CD14-positive monocyte (primary cell): ENCODE measurements around the gene RUNX2. TPM values are rescaled to one million over a fixed set of nuclear protein-coding genes. Genes with fewer than 3 reads are reported as not detected.

Experiments used
- DNase-seq, 3 donors: peaks; one replicate each; pipeline ENCODE4 v3.0.0-alpha.2; 2011 to 2022
- H2AFZ ChIP-seq: 2 replicates; pipeline ENCODE4 v1.6.0; 2012; ENCODE audit warnings: mild to moderate bottlenecking, low read depth, low read length, inconsistent platforms; ENCODE audit not compliant: insufficient read depth, poor library complexity, severe bottlenecking
- H3K27ac ChIP-seq, 2 donors: 1 replicate in 1 of 2; 2 replicates in 1 of 2; pipeline ENCODE4 v1.5.1; 2012 to 2013; ENCODE audit warnings: low read length in 2 of 2, control low read depth in 1 of 2, inconsistent platforms in 1 of 2, low read depth in 1 of 2, mild to moderate bottlenecking in 1 of 2
- H3K27me3 ChIP-seq, 2 donors: one replicate each; pipeline versions ENCODE4 v1.6.0 to v1.6.1; 2011 to 2013; ENCODE audit warnings: low read length in 2 of 2; ENCODE audit not compliant: control insufficient read depth in 2 of 2, insufficient read depth in 2 of 2
- H3K36me3 ChIP-seq, 2 donors: replicated peaks in 1 of 2; 1 replicate in 1 of 2; 2 replicates in 1 of 2; pipeline versions ENCODE4 v1.5.1 to v1.6.1; 2012 to 2013; ENCODE audit warnings: low read length in 2 of 2, control low read depth in 1 of 2, inconsistent platforms in 1 of 2, mild to moderate bottlenecking in 1 of 2; ENCODE audit not compliant: insufficient read depth in 2 of 2, control insufficient read depth in 1 of 2
- H3K4me1 ChIP-seq, 2 donors: 1 replicate in 1 of 2; 2 replicates in 1 of 2; pipeline versions ENCODE4 v1.5.1 to v1.6.1; 2012 to 2013; ENCODE audit warnings: low read length in 2 of 2, control low read depth in 1 of 2, inconsistent platforms in 1 of 2, mild to moderate bottlenecking in 1 of 2, moderate library complexity in 1 of 2; ENCODE audit not compliant: insufficient read depth in 2 of 2, control insufficient read depth in 1 of 2
- H3K4me2 ChIP-seq: replicated peaks from 2 replicates; pipeline ENCODE3; 2012; ENCODE audit warnings: low read length, moderate library complexity, mild to moderate bottlenecking; ENCODE audit not compliant: poor library complexity, severe bottlenecking; ENCODE audit errors: extremely low read depth
- H3K4me3 ChIP-seq, 3 experiments: fragments of 200-600 bp in 1 of 3; sonication (generic) in 1 of 3; replicated peaks in 1 of 3; 1 replicate in 2 of 3; 2 replicates in 1 of 3; pipeline ENCODE4 v1.5.1; 2011 to 2013; ENCODE audit warnings: low read length in 3 of 3, mild to moderate bottlenecking in 3 of 3, control low read depth in 2 of 3, low read depth in 2 of 3, inconsistent platforms in 1 of 3, moderate library complexity in 1 of 3
- H3K79me2 ChIP-seq: 2 replicates; pipeline ENCODE4 v1.6.0; 2012; ENCODE audit warnings: mild to moderate bottlenecking, control low read depth, inconsistent platforms, low read length, moderate library complexity; ENCODE audit not compliant: insufficient read depth
- H3K9ac ChIP-seq: 2 replicates; pipeline ENCODE4 v1.6.0; 2017; ENCODE audit warnings: low read length, mild to moderate bottlenecking; ENCODE audit not compliant: insufficient read depth, poor library complexity, severe bottlenecking
- H3K9me3 ChIP-seq, 2 donors: replicated peaks in 1 of 2; 1 replicate in 1 of 2; 2 replicates in 1 of 2; pipeline versions ENCODE4 v1.5.1 to v1.6.1; 2012 to 2013; ENCODE audit warnings: low read length in 2 of 2, control low read depth in 1 of 2; ENCODE audit not compliant: control insufficient read depth in 1 of 2, insufficient read depth in 1 of 2
- H4K20me1 ChIP-seq: 2 replicates; pipeline ENCODE4 v1.6.0; 2012; ENCODE audit warnings: mild to moderate bottlenecking, low read length, control low read depth, moderate library complexity; ENCODE audit not compliant: insufficient read depth
- H3K27ac Mint-ChIP-seq, 7 donors: one replicate each; pipeline ENCODE4 v1.8.0; 2020; ENCODE audit warnings: mild to moderate bottlenecking in 7 of 7, mixed read lengths in 7 of 7, moderate library complexity in 6 of 7, inconsistent platforms in 2 of 7
- H3K27me3 Mint-ChIP-seq, 3 donors: one replicate each; pipeline ENCODE4 v1.8.0; 2021 to 2022; ENCODE audit warnings: low read depth in 3 of 3, mild to moderate bottlenecking in 3 of 3, mixed read lengths in 3 of 3, moderate library complexity in 3 of 3, inconsistent platforms in 1 of 3
- H3K36me3 Mint-ChIP-seq, 2 donors: one replicate each; pipeline ENCODE4 v1.8.0; 2020; ENCODE audit warnings: mixed read lengths in 2 of 2, inconsistent platforms in 1 of 2, mild to moderate bottlenecking in 1 of 2
- H3K4me1 Mint-ChIP-seq: one replicate; pipeline ENCODE4 v1.8.0; 2020; ENCODE audit warnings: mild to moderate bottlenecking, mixed read lengths
- H3K4me3 Mint-ChIP-seq, 2 donors: one replicate each; pipeline ENCODE4 v1.8.0; 2020; ENCODE audit warnings: mild to moderate bottlenecking in 2 of 2, mixed read lengths in 2 of 2, moderate library complexity in 1 of 2
- H3K9me3 Mint-ChIP-seq, 7 donors: one replicate each; pipeline ENCODE4 v1.8.0; 2020 to 2022; ENCODE audit warnings: mixed read lengths in 7 of 7, mild to moderate bottlenecking in 6 of 7, moderate library complexity in 6 of 7, inconsistent platforms in 2 of 7
- WGBS: methylation state at CpG from one replicate; pipeline ENCODE4 v1.1.5; 2013; ENCODE audit warnings: missing lambda C conversion rate; ENCODE audit not compliant: insufficient coverage; 5-methylcytosine and 5-hydroxymethylcytosine counted together
- intact Hi-C, 2 donors: fragments of 100-400 bp; cut with micrococcal nuclease; formaldehyde crosslinking; loops; one replicate each; pipeline versions ENCODE4 v1.15.0 to v1.15.1; 2023
- polyA plus RNA-seq, 3 donors: library from polyadenylated mRNA; depleted of rRNA in 1 of 3; unstranded in 2 of 3; stranded (reverse) in 1 of 3; fragments of 300-500 nt in 2 of 3; fragments of >200 nt in 1 of 3; fragmentation: Illumina TruSeq in 2 of 3; gene quantifications; 1 replicate in 2 of 3; 2 replicates in 1 of 3; pipeline ENCODE4 v1.2.3, GENCODE V29; 2012 to 2021
- TF ChIP-seq, protein P1 (sequence below): fragments of 200-600 bp; IDR thresholded peaks from one replicate; pipeline ENCODE4 v1.8.0; 2022; ENCODE audit warnings: antibody characterized with exemption, mild to moderate bottlenecking

Gene RUNX2
- polyA plus RNA-seq, 3 donors: 1.3 to 5.0 (median 2.5) TPM

DNA sequence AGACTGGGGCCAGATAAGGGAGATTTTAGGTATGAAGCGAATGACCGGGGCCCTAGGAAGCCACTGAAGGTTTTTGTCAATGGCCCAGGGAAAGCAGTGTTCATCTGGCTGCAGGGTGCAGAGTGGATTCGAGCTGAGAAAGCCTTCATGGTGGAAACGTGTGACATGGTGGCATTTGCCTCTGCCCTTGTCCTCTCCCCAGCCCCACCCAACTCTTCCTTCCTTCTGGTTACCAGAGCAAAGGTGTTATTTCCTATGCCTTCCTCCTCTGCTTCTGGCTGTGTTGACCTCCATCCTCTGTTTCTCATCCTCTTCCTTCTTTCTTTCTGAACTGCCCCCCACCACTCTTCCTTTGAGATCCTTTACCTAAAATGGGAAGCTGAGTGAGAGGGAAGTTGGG is 244.7 kb downstream of the RUNX2 start:
- Histone ChIP-seq H3K27me3 (no peaks in the 10 kb centered on the region), H3K79me2 (no peaks in the 10 kb centered on the region), H3K4me2 (no peak overlapping the region), H4K20me1 (no peaks in the 10 kb centered on the region), H3K27ac (no peak overlapping the region), H2AFZ (no peak overlapping the region), H3K4me1 (no peaks in the 10 kb centered on the region), H3K36me3 (no peaks in the 10 kb centered on the region), H3K9ac (no peak overlapping the region), H3K4me3 (no peak overlapping the region), H3K9me3 (no peaks in the 10 kb centered on the region)
- DNase-seq: no peak
- 83% methylated on average over 4 of the region's 4 CpGs for WGBS
- TF ChIP-seq, protein P1, sequence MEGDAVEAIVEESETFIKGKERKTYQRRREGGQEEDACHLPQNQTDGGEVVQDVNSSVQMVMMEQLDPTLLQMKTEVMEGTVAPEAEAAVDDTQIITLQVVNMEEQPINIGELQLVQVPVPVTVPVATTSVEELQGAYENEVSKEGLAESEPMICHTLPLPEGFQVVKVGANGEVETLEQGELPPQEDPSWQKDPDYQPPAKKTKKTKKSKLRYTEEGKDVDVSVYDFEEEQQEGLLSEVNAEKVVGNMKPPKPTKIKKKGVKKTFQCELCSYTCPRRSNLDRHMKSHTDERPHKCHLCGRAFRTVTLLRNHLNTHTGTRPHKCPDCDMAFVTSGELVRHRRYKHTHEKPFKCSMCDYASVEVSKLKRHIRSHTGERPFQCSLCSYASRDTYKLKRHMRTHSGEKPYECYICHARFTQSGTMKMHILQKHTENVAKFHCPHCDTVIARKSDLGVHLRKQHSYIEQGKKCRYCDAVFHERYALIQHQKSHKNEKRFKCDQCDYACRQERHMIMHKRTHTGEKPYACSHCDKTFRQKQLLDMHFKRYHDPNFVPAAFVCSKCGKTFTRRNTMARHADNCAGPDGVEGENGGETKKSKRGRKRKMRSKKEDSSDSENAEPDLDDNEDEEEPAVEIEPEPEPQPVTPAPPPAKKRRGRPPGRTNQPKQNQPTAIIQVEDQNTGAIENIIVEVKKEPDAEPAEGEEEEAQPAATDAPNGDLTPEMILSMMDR: no peak
- no peaks in the 10 kb centered on the region for H3K36me3 Mint-ChIP-seq
- intact Hi-C loops: no loop called here
- H3K27me3 Mint-ChIP-seq: no peaks in the 10 kb centered on the region
- peaks cover 4% of the 10 kb centered on the region for H3K4me1 Mint-ChIP-seq
- peaks cover 0 to 3% (median 0%) of the 10 kb centered on the region in 7 donors for H3K9me3 Mint-ChIP-seq
- peak overlapping the region in 1 of 7 donors; percentile 30 for H3K27ac Mint-ChIP-seq
- peak overlapping the region in 1 of 2 donors; percentile 3 for H3K4me3 Mint-ChIP-seq

DNA sequence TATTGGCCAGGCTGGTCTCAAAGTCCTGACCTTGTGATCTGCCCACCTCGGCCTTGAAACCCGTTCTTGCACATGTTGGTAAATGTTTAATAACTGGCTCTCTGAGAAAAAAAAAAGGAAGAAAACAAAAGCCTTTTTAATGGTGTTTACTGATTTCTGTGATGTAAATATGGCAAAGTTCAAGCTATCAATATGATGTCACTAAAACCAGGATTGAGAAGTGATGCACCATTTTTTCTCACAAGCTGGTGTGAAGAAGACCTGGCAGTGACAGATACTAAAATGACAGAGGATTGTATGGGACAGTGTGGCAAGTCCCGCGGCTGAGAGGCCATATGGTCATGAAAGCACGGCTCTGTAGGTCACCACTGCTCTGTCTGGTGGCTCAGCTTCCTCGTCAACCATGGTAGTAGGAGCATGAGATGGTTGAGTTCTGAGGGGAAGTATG is 245.9 kb downstream of the RUNX2 start:
- TF ChIP-seq, protein P1: no peak
- Histone ChIP-seq H3K9ac (no peak overlapping the region), H2AFZ (no peak overlapping the region), H3K79me2 (no peaks in the 10 kb centered on the region), H3K27ac (no peak overlapping the region), H3K4me2 (no peak overlapping the region), H3K4me1 (no peaks in the 10 kb centered on the region), H3K27me3 (no peaks in the 10 kb centered on the region), H4K20me1 (no peaks in the 10 kb centered on the region), H3K9me3 (no peaks in the 10 kb centered on the region), H3K4me3 (no peak overlapping the region), H3K36me3 (no peaks in the 10 kb centered on the region)
- peak overlapping the region in 1 of 7 donors; percentile 6 for H3K27ac Mint-ChIP-seq
- peak in 2 of 3 donors; percentile 4 to 59 for DNase-seq
- intact Hi-C loops: no loop called here
- peaks cover 0 to 3% (median 0%) of the 10 kb centered on the region in 7 donors for H3K9me3 Mint-ChIP-seq
- H3K4me1 Mint-ChIP-seq: peaks cover 4% of the 10 kb centered on the region
- H3K36me3 Mint-ChIP-seq: no peaks in the 10 kb centered on the region
- WGBS: 95% methylated on average over 6 of the region's 6 CpGs
- H3K4me3 Mint-ChIP-seq: no peak overlapping the region
- peaks cover 0 to 1% (median 0%) of the 10 kb centered on the region in 3 donors for H3K27me3 Mint-ChIP-seq
